K562 (cell line): Measurements from ENCODE around the gene USP32. TPM values are rescaled to one million over a fixed set of nuclear protein-coding genes. Genes with fewer than 3 reads are reported as not detected.
A peak's percentile ranks its signal among the peaks of the same experiment; 100 is the strongest.

Experiments used
- ATAC-seq: fragments of 200-7000 bp; cut with Tn5 transposase; 3 replicates; pipeline ENCODE4 v1.9.1; 2020; ENCODE audit warnings: moderate library complexity
- BruUV-seq: library from RNA; stranded (reverse); fragments of 400-500 nt; replicated peaks from 2 replicates; lab custom pipeline; 2021; lab: Mats Ljungman, UMichigan
- CTCF ChIA-PET: fragments of 300-600 bp; formaldehyde crosslinking; extraction: SDS; loops from one replicate; lab custom pipeline; 2021; ENCODE audit warnings: low intra/inter-chr PET ratio; lab: Yijun Ruan, JAX
- POLR2A ChIA-PET: fragments of 300-600, 350-650 bp; sonication (Branson Sonifier 250); formaldehyde crosslinking; extraction: SDS; loops from one replicate; lab custom pipeline; 2021; ENCODE audit warnings: antibody characterized with exemption, inconsistent platforms; lab: Yijun Ruan, JAX
- DNase-seq, 4 experiments: peaks; one replicate each; pipeline versions ENCODE4 v3.0.0 to v3.0.0-alpha.2; 2011 to 2018; ENCODE audit warnings: low spot score in 3 of 4, mixed read lengths in 3 of 4; ENCODE audit errors: extremely low read depth in 1 of 4
- FAIRE-seq: peaks from 2 replicates; lab custom pipeline; 2011; peaks lifted over from hg19 to GRCh38; lab: Jason Lieb, UNC
- H2AFZ ChIP-seq: 2 replicates; pipeline ENCODE4 v1.6.0; 2011; ENCODE audit warnings: low read depth, low read length, control low read depth, inconsistent platforms
- H3K27ac ChIP-seq: fragments of 200-600 bp; 3 replicates; pipeline ENCODE4 v1.8.0; 2011; ENCODE audit warnings: low read depth, mild to moderate bottlenecking, control low read depth, inconsistent platforms, low read length, moderate library complexity, mixed read lengths; ENCODE audit errors: extremely low read depth
- H3K27me3 ChIP-seq, 2 experiments: fragments of 300-600 bp in 1 of 2; 2 replicates in 1 of 2; 3 replicates in 1 of 2; pipeline versions ENCODE4 v1.6.0 to v1.8.0; 2011; ENCODE audit warnings: inconsistent platforms in 2 of 2, low read length in 2 of 2, mild to moderate bottlenecking in 1 of 2, mixed read lengths in 1 of 2, moderate library complexity in 1 of 2; ENCODE audit not compliant: control insufficient read depth in 2 of 2, insufficient read depth in 2 of 2
- H3K36me3 ChIP-seq: fragments of 300-600 bp; 3 replicates; pipeline ENCODE4 v1.8.0; 2011; ENCODE audit warnings: mild to moderate bottlenecking, low read length, inconsistent platforms; ENCODE audit not compliant: control insufficient read depth, insufficient read depth
- H3K4me1 ChIP-seq, 2 experiments: fragments of 200-600 bp in 1 of 2; replicated peaks in 1 of 2; 2 replicates in 1 of 2; 3 replicates in 1 of 2; pipeline versions ENCODE4 v1.5.1 to v1.8.0; 2011; ENCODE audit warnings: inconsistent platforms in 2 of 2, low read length in 2 of 2, mild to moderate bottlenecking in 1 of 2, mixed read lengths in 1 of 2, moderate library complexity in 1 of 2; ENCODE audit not compliant: control insufficient read depth in 2 of 2, insufficient read depth in 2 of 2
- H3K4me2 ChIP-seq: 2 replicates; pipeline ENCODE4 v1.6.1; 2011; ENCODE audit warnings: low read length, control low read depth, inconsistent platforms, mixed read lengths; ENCODE audit not compliant: insufficient read depth
- H3K4me3 ChIP-seq: fragments of 200-600 bp; sonication (generic), shearing (Covaris generic); 2 replicates; pipeline ENCODE4 v1.5.1; 2016; ENCODE audit warnings: control low read depth, inconsistent platforms
- H3K79me2 ChIP-seq: fragments of 200-600 bp; 3 replicates; pipeline ENCODE4 v1.8.0; 2011; ENCODE audit warnings: low read length, inconsistent platforms; ENCODE audit not compliant: control insufficient read depth, insufficient read depth
- H3K9ac ChIP-seq, 2 experiments: 2 replicates each; pipeline versions ENCODE4 v1.6.0 to v1.6.1; 2011; ENCODE audit warnings: low read depth in 2 of 2, low read length in 2 of 2, control low read depth in 1 of 2, inconsistent platforms in 1 of 2, mild to moderate bottlenecking in 1 of 2, mixed read lengths in 1 of 2; ENCODE audit not compliant: insufficient read depth in 1 of 2
- H3K9me1 ChIP-seq: one replicate; pipeline ENCODE4 v1.6.0; 2011; ENCODE audit warnings: inconsistent platforms, mild to moderate bottlenecking, low read length, moderate library complexity; ENCODE audit not compliant: control insufficient read depth, insufficient read depth
- H3K9me3 ChIP-seq: replicated peaks from 2 replicates; pipeline ENCODE4 v1.5.1; 2011; ENCODE audit warnings: low read depth, low read length, inconsistent platforms; ENCODE audit not compliant: control insufficient read depth, insufficient read depth
- H4K20me1 ChIP-seq: replicated peaks from 2 replicates; pipeline ENCODE4 v1.6.1; 2011; ENCODE audit warnings: low read length, inconsistent platforms, mixed read lengths; ENCODE audit not compliant: control insufficient read depth, insufficient read depth
- ARID1B ChIP-seq: fragments of 450-650 bp; IDR thresholded peaks from 2 replicates; pipeline ENCODE4 v1.6.1; 2016; ENCODE audit warnings: antibody characterized with exemption, mild to moderate bottlenecking, inconsistent platforms
- ATF7 ChIP-seq: fragments of 450-650 bp; IDR thresholded peaks from 2 replicates; pipeline ENCODE4 v1.7.1; 2014; ENCODE audit warnings: mild to moderate bottlenecking, moderate library complexity
- EWSR1 ChIP-seq: fragments of 450-650 bp; IDR thresholded peaks from 2 replicates; pipeline ENCODE4 v1.6.1; 2018; ENCODE audit warnings: borderline replicate concordance, mild to moderate bottlenecking, low read depth, moderate library complexity; ENCODE audit not compliant: partially characterized antibody
- JUND ChIP-seq, 2 experiments: IDR thresholded peaks; 2 replicates in 1 of 2; 3 replicates in 1 of 2; pipeline ENCODE4 v1.6.1; 2011; ENCODE audit warnings: borderline replicate concordance in 2 of 2, low read depth in 2 of 2, low read length in 2 of 2, improper control_type of control experiment in 1 of 2, missing biosample characterization in 1 of 2, missing genetic modification characterization in 1 of 2, missing genetic modification reagents in 1 of 2
- TEAD4 ChIP-seq, 2 experiments: sonication (generic) in 1 of 2; formaldehyde crosslinking in 1 of 2; IDR thresholded peaks; 2 replicates each; pipeline versions ENCODE4 v1.6.1 to v1.8.0; 2012 to 2022; ENCODE audit warnings: borderline replicate concordance in 1 of 2, inconsistent platforms in 1 of 2, low read length in 1 of 2, mild to moderate bottlenecking in 1 of 2, missing genetic modification reagents in 1 of 2
- WGBS: fragments of 100-300 bp; shearing (Covaris generic); methylation state at CpG from one replicate; pipeline ENCODE4 v1.1.6; 2016; ENCODE audit warnings: low coverage, mixed read lengths; ENCODE audit not compliant: insufficient coverage; ENCODE audit errors: missing lambda C conversion rate; 5-methylcytosine and 5-hydroxymethylcytosine counted together
- in situ Hi-C: fragments of 300-500 bp; cut with MboI; formaldehyde crosslinking; loops from 4 replicates; pipeline ENCODE4 v1.15.0; 2018; ENCODE audit warnings: inconsistent platforms, mixed read lengths
- intact Hi-C: fragments of 100-400 bp; cut with micrococcal nuclease; formaldehyde crosslinking; loops from 2 replicates; pipeline ENCODE4 v1.14.2; 2022
- polyA plus RNA-seq, 8 experiments: library from polyadenylated mRNA; depleted of rRNA in 4 of 8; stranded (reverse) in 5 of 8; unstranded in 3 of 8; fragments of >200 nt; fragmentation: Nextera tagmentation in 2 of 8; fragmentation: Illumina TruSeq in 1 of 8; extraction: Ambion mirVana in 2 of 8; extraction: Trizol in 1 of 8; gene quantifications; 2 replicates each; pipeline versions ENCODE4 v1.2.1 to v1.2.3, GENCODE V29; 2011 to 2014; ENCODE audit warnings: inconsistent platforms in 1 of 8, missing spikeins in 1 of 8
- total RNA-seq, 7 experiments: library from RNA; depleted of rRNA in 6 of 7; stranded (reverse); fragments of >200 nt in 6 of 7; fragmentation: Illumina TruSeq in 2 of 7; extraction: Trizol in 2 of 7; gene quantifications; 2 replicates each; pipeline versions ENCODE4 v1.2.1 to v1.2.3, GENCODE V29; 2011 to 2021; ENCODE audit warnings: low replicate concordance in 1 of 7
- TF ChIP-seq, protein P1 (sequence below), 3 experiments: fragments of 200-800 bp in 1 of 3; fragments of 250-450 bp in 1 of 3; fragments of 450-650 bp in 1 of 3; sonication (Bioruptor Pico) in 1 of 3; sonication (Bioruptor generic) in 1 of 3; formaldehyde crosslinking in 1 of 3; IDR thresholded peaks; 2 replicates each; pipeline versions ENCODE4 v1.6.1 to v1.8.0; 2016 to 2022; ENCODE audit warnings: mild to moderate bottlenecking in 2 of 3, missing genetic modification characterization in 2 of 3, missing compliant biosample characterization in 1 of 3, moderate library complexity in 1 of 3
- TF ChIP-seq, protein P2 (sequence below): sonication (generic); formaldehyde crosslinking; IDR thresholded peaks from 2 replicates; pipeline ENCODE4 v1.8.0; 2022; ENCODE audit warnings: missing genetic modification reagents, mild to moderate bottlenecking, borderline replicate concordance
- TF ChIP-seq, protein P3 (sequence below): fragments of 450-650 bp; IDR thresholded peaks from 2 replicates; pipeline ENCODE4 v1.6.1; 2016
- TF ChIP-seq, protein P4 (sequence below), 2 experiments: fragments of 450-650 bp in 1 of 2; sonication (generic) in 1 of 2; formaldehyde crosslinking in 1 of 2; IDR thresholded peaks in 1 of 2; conservative IDR thresholded peaks in 1 of 2; 2 replicates each; pipeline versions ENCODE4 v1.6.1 to v1.8.1; 2016 to 2023; ENCODE audit warnings: mild to moderate bottlenecking in 2 of 2, moderate library complexity in 2 of 2, inconsistent platforms in 1 of 2, missing genetic modification reagents in 1 of 2

USP32 gene
- total and polyA plus RNA-seq, 9 of the 15 experiments (the other 6 are each of a cell fraction or from before 2014, with no cell fraction given): 18.0 to 69.3 (median 47.1) TPM

DNA sequence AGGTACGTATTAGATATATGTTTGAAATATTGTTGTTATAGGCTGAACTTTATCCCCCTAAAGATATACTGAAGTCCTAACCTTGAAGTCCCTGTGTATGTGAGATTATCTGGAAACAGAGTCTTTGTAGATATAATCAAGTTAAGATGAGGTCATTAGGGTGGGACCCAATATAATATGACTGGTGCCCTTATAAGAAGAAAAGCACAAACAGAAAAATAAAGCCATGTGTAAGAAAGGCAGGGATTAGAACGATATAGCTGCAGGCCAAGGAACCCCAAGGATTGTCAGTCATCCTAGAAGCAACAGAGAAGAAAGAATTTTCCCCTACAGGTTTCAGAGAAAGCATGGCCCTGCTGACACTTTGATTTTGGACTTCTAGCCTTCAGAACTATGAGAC, 95.8 kb downstream of the USP32 start:
- H3K79me2 ChIP-seq: peaks cover 44% of the 10 kb centered on the region
- DNase-seq (no peak), ATAC-seq (no peak), FAIRE-seq (peak; percentile 15)
- H3K27ac ChIP-seq: no peak overlapping the region
- H3K4me1 ChIP-seq: peaks cover 0 to 5% of the 10 kb centered on the region in 2 experiments; a peak in 2 of 5 replicates
- H2AFZ ChIP-seq: no peak overlapping the region
- no peak overlapping the region for H3K4me2 ChIP-seq
- no peaks in the 10 kb centered on the region for H3K9me3 ChIP-seq
- H3K9me1 ChIP-seq: no peaks in the 10 kb centered on the region
- no TSS peak for BruUV-seq
- H4K20me1 ChIP-seq: no peaks in the 10 kb centered on the region
- ChIA-PET POLR2A (no interaction called here), CTCF (interaction anchor here (0.5 kb wide), 1 partner anchor 981 kb away, joined by 3 read pairs; no protein-coding TSS in a partner anchor)
- intact Hi-C loops (no loop called here), in situ Hi-C loops (no loop called here)
- peaks cover 52% of the 10 kb centered on the region for H3K36me3 ChIP-seq
- no peak overlapping the region for H3K9ac ChIP-seq
- no peaks in the 10 kb centered on the region for H3K27me3 ChIP-seq
- 60% methylated on average over 2 of the region's 2 CpGs for WGBS
- TF ChIP-seq, protein P1, sequence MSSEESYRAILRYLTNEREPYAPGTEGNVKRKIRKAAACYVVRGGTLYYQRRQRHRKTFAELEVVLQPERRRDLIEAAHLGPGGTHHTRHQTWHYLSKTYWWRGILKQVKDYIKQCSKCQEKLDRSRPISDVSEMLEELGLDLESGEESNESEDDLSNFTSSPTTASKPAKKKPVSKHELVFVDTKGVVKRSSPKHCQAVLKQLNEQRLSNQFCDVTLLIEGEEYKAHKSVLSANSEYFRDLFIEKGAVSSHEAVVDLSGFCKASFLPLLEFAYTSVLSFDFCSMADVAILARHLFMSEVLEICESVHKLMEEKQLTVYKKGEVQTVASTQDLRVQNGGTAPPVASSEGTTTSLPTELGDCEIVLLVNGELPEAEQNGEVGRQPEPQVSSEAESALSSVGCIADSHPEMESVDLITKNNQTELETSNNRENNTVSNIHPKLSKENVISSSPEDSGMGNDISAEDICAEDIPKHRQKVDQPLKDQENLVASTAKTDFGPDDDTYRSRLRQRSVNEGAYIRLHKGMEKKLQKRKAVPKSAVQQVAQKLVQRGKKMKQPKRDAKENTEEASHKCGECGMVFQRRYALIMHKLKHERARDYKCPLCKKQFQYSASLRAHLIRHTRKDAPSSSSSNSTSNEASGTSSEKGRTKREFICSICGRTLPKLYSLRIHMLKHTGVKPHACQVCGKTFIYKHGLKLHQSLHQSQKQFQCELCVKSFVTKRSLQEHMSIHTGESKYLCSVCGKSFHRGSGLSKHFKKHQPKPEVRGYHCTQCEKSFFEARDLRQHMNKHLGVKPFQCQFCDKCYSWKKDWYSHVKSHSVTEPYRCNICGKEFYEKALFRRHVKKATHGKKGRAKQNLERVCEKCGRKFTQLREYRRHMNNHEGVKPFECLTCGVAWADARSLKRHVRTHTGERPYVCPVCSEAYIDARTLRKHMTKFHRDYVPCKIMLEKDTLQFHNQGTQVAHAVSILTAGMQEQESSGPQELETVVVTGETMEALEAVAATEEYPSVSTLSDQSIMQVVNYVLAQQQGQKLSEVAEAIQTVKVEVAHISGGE (CRISPR knock-in tag; IDR thresholded peaks at IDR 0.05): peak in 1 of 3 experiments; percentile 63; a peak in 2 of 6 replicates
- no peak for TF ChIP-seq TEAD4 (IDR thresholded peaks at IDR 0.05; ENCODE audit: low read length)
- TF ChIP-seq TEAD4 (CRISPR knock-in tag; IDR thresholded peaks at IDR 0.05; ENCODE audit: borderline replicate concordance): no peak
- TF ChIP-seq ATF7: peak; percentile 47; the same call in 1 of the 2 replicates
- TF ChIP-seq EWSR1: peak; percentile 73
- TF ChIP-seq ARID1B: 0 out of 2 replicates have a peak, but pooled peaks have one; percentile 13
- peak; percentile 39; the same call in 1 of the 2 replicates for TF ChIP-seq JUND (IDR thresholded peaks at IDR 0.05; ENCODE audit: borderline replicate concordance, low read depth, low read length)
- no peak for TF ChIP-seq JUND (tag; IDR thresholded peaks at IDR 0.05; ENCODE audit: borderline replicate concordance, low read depth, low read length)
- TF ChIP-seq, protein P2, sequence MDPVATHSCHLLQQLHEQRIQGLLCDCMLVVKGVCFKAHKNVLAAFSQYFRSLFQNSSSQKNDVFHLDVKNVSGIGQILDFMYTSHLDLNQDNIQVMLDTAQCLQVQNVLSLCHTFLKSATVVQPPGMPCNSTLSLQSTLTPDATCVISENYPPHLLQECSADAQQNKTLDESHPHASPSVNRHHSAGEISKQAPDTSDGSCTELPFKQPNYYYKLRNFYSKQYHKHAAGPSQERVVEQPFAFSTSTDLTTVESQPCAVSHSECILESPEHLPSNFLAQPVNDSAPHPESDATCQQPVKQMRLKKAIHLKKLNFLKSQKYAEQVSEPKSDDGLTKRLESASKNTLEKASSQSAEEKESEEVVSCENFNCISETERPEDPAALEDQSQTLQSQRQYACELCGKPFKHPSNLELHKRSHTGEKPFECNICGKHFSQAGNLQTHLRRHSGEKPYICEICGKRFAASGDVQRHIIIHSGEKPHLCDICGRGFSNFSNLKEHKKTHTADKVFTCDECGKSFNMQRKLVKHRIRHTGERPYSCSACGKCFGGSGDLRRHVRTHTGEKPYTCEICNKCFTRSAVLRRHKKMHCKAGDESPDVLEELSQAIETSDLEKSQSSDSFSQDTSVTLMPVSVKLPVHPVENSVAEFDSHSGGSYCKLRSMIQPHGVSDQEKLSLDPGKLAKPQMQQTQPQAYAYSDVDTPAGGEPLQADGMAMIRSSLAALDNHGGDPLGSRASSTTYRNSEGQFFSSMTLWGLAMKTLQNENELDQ (CRISPR knock-in tag): no peak
- TF ChIP-seq, protein P3, sequence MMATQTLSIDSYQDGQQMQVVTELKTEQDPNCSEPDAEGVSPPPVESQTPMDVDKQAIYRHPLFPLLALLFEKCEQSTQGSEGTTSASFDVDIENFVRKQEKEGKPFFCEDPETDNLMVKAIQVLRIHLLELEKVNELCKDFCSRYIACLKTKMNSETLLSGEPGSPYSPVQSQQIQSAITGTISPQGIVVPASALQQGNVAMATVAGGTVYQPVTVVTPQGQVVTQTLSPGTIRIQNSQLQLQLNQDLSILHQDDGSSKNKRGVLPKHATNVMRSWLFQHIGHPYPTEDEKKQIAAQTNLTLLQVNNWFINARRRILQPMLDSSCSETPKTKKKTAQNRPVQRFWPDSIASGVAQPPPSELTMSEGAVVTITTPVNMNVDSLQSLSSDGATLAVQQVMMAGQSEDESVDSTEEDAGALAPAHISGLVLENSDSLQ: 0 out of 2 replicates have a peak, but pooled peaks have one; percentile 10
- TF ChIP-seq, protein P4, sequence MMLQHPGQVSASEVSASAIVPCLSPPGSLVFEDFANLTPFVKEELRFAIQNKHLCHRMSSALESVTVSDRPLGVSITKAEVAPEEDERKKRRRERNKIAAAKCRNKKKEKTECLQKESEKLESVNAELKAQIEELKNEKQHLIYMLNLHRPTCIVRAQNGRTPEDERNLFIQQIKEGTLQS (IDR thresholded peaks at IDR 0.05): peak; percentile 46; the same call in 1 of the 2 replicates
- TF ChIP-seq, protein P4 (CRISPR knock-in tag; conservative IDR thresholded peaks at IDR 0.05): no peak
- H3K4me3 ChIP-seq: no peak overlapping the region
